ENCODE results near the gene SUPT3H. TPM values are rescaled to one million over a fixed set of nuclear protein-coding genes. Genes with fewer than 3 reads are reported as not detected.

Gene SUPT3H
- total RNA-seq, 1 donor from 2014 or later, result 9.5 TPM

GRCh38 chr6:45394586-45395095 lies 16.9 kb upstream of the SUPT3H start:
- intact Hi-C loops (cut with micrococcal nuclease), result no loop called here

- intact Hi-C loops (cut with micrococcal nuclease), result no loop called here
Measured at GRCh38 chr6:45388328-45388727, 10.6 kb upstream of the SUPT3H start.

GRCh38 chr6:45387236-45387635 lies 9.5 kb upstream of the SUPT3H start:
- intact Hi-C loops (cut with micrococcal nuclease), result no loop called here

GRCh38 chr6:45386501-45386900 lies 8.8 kb upstream of the SUPT3H start:
- intact Hi-C loops (cut with micrococcal nuclease), result no loop called here

GRCh38 chr6:45382391-45382790 lies 4.7 kb upstream of the SUPT3H start:
- intact Hi-C loops (cut with micrococcal nuclease), result no loop called here

GRCh38 chr6:45378334-45378926 lies 696 bp upstream of the SUPT3H start:
- intact Hi-C loops (cut with micrococcal nuclease), result loop anchor here (2.0 to 5.0 kb wide), 6 partner anchors 86 to 634 kb away; no protein-coding TSS in a partner anchor

GRCh38 chr6:45377043-45377553 lies 636 bp downstream of the SUPT3H start:
- intact Hi-C loops (cut with micrococcal nuclease), result loop anchor here (1.0 to 5.0 kb wide), 9 partner anchors 43 to 722 kb away; no protein-coding TSS in a partner anchor

- intact Hi-C loops (cut with micrococcal nuclease), result loop anchor here (1.0 to 5.0 kb wide), 9 partner anchors 44 to 721 kb away; no protein-coding TSS in a partner anchor
Measured at GRCh38 chr6:45376310-45377042, 1.3 kb downstream of the SUPT3H start.

- intact Hi-C loops (cut with micrococcal nuclease), result loop anchor here (5.0 kb wide), 4 partner anchors 83 to 443 kb away; no protein-coding TSS in a partner anchor
Measured at GRCh38 chr6:45375449-45375848, 2.3 kb downstream of the SUPT3H start.

GRCh38 chr6:45371924-45372573 lies 5.7 kb downstream of the SUPT3H start:
- intact Hi-C loops (cut with micrococcal nuclease), result no loop called here

- intact Hi-C loops (cut with micrococcal nuclease), result no loop called here
Measured at GRCh38 chr6:45369870-45370269, 7.9 kb downstream of the SUPT3H start.

GRCh38 chr6:45367999-45368398 lies 9.7 kb downstream of the SUPT3H start:
- intact Hi-C loops (cut with micrococcal nuclease), result no loop called here

- intact Hi-C loops (cut with micrococcal nuclease), result no loop called here
Measured at GRCh38 chr6:45366534-45366933, 11.2 kb downstream of the SUPT3H start.

- intact Hi-C loops (cut with micrococcal nuclease), result no loop called here
Measured at GRCh38 chr6:45365036-45365435, 12.7 kb downstream of the SUPT3H start.

GRCh38 chr6:45364466-45364865 lies 13.3 kb downstream of the SUPT3H start:
- intact Hi-C loops (cut with micrococcal nuclease), result no loop called here

- intact Hi-C loops (cut with micrococcal nuclease), result no loop called here
Measured at GRCh38 chr6:45353654-45354053, 24.1 kb downstream of the SUPT3H start.

GRCh38 chr6:45351667-45352066 lies 26.1 kb downstream of the SUPT3H start:
- intact Hi-C loops (cut with micrococcal nuclease), result no loop called here

GRCh38 chr6:45351076-45351475 lies 26.7 kb downstream of the SUPT3H start:
- intact Hi-C loops (cut with micrococcal nuclease), result no loop called here

GRCh38 chr6:45350186-45350710 lies 27.5 kb downstream of the SUPT3H start:
- intact Hi-C loops (cut with micrococcal nuclease), result no loop called here

- intact Hi-C loops (cut with micrococcal nuclease), result no loop called here
Measured at GRCh38 chr6:45344900-45345299, 32.8 kb downstream of the SUPT3H start.

- intact Hi-C loops (cut with micrococcal nuclease), result no loop called here
Measured at GRCh38 chr6:45328523-45328922, 49.2 kb downstream of the SUPT3H start.
